Suppressor macrophage (primary cell): ENCODE results near the gene ANTKMT.
"Not testable (repeated sequence)": the region's sequence is repeated elsewhere in the genome, so short reads cannot be mapped to it uniquely, and the experiment has no call there.

ENCODE experiments used
- DNase-seq, 4 experiments: peaks; one replicate each; pipeline ENCODE4 v3.0.0-alpha.2; 2020 to 2022

The ANTKMT gene

GRCh38 chr16:743794-744500, 23.0 kb downstream of the ANTKMT start:
- DNase-seq: no peak

DNA sequence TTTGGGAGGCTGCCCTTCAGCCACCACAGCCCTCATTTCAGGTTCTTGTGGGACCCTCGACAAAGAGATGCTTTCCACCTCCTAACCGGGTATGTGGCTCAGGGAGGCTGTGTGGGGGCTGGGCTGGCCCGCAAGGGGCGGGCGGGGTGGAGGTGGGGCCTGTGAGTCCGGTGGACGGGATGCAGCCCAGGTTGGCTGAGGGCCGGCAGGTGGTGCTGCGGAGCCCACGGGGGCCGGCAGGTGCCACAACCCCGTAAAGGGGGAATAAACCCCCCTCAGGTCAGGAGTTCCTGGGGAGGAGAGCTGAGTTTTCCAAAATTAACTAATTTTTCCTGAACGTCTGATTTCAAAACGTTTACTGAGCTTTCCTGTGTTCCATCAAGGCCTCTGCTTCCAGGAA, 24.8 kb downstream of the ANTKMT start:
- peak in 1 of 4 experiments; percentile 20 for DNase-seq

- DNase-seq: no peak
These were observed 25.7 kb downstream of the ANTKMT start for GRCh38 chr16:746637-747036.

GRCh38 chr16:747978-748746, 27.2 kb downstream of the ANTKMT start:
- no peak for DNase-seq

- no peak for DNase-seq
These were observed 28.1 kb downstream of the ANTKMT start for GRCh38 chr16:749010-749409.

DNA sequence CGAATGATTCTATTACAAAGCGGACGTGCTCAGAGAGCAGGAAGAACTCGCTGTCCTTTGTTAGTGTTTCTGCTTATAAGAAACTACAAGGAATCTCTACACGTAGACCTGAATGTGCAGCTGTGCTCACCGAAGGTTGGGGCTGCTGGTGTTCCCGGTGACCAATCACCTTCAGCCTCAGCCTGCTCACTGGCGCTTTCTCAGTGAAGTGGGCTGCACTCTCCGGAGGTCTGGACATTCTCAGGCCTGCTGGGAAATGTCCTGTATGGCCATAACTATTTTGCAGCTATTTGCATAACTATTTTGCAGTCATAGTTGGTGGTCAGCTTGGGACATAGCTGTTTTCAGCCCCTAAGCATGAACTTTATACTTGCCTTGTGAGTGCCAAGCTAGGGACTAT, 29.5 kb downstream of the ANTKMT start:
- DNase-seq: no peak

- no peak for DNase-seq
These were observed 30.4 kb downstream of the ANTKMT start for GRCh38 chr16:751152-752006.

DNA sequence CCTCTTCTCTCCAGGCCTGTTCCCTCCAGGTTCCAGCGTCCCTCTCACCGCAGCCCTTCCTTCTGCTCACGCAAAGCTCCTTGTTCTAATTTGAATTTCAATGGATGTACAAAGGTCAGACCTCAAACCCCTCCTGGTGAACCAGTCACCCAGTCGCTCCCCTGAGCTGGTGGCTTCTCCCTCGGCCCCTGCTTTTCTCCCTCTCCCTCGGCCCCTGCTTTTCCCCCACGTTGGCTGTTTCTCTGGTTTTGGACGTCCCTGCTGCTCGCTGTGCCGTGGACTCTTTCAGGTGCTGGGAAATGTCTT, 31.0 kb downstream of the ANTKMT start:
- DNase-seq: no peak

GRCh38 chr16:754121-754607, 33.2 kb downstream of the ANTKMT start:
- not testable (repeated sequence) for DNase-seq

DNA sequence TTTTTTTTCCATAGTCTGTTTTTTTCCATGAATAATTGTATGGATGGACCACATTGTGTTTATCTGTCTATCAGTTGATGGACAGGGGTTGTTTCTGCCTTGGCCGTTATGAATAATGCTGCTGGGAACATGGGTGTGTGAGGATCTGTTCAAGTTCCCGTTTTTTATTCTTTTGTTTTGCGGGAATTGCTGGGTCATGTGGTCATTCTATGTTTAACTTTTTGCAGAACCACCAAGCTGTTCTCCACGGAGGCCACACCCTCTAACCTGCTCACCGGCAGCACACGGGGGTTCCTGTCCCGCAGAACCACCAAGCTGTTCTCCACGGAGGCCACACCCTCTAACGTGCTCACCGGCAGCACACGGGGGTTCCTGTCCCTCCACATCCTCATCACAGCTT, 33.7 kb downstream of the ANTKMT start:
- peak; percentile 39 to 76 (median 66) for DNase-seq

DNA sequence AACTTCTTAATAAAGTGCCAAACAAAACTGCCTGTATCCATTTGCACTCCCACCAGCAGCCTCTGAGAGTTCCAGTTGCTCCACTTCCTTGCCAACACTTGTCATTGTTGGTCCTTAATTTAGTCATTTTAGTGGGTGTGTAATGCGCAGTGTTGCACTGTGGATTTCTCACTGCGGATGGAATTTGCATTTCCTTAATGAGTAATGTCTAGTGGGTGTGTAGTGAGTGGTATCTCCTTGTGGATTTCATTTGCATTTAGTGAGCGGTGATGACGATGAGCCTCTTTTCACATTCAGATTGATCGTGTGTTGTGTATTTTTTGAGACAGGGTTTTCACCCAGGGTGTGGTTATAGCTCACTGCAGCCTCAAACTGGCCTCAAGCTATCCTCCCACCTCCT, 35.5 kb downstream of the ANTKMT start:
- DNase-seq: peak in 2 of 4 experiments; percentile 13 to 22

DNA sequence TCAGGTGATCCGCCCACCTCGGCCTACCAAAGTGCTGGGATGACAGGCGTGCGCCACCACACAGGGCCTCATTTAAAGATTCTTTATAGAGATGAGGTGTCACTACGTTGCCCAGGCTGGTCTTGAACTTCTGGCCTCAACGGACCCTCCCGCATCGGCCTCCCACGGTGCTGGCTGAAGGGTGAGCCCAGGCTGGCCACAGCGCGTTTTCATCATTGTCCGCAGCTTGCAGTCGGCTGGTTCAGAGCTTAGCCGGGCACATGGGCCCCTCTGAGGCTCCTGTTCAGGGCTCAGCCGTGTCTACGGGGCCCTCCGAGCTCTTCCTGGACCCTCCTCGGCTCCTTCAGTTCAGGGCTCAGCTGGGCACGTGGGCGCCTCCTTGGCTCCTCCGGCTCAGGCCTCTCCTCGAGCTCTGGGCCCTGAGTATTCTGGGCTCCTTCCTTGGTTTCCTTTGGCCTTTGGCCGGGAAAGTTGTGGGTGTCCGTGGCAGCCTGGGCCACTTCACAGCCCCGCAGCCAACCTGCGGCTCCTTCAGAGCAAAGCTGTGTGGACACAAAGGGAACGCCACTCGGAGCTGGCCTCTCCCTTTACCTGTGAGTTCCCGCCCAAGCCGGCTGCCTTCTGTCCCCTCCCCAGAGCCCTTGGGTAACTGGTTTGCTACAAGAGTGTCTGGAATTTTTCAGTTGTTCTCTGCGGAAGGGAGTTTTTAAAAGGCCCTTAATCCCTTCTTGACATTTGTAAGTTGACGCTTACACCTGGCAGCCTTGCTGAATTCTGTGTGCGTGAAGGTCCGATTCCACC, 38.4 kb downstream of the ANTKMT start:
- DNase-seq: no peak

DNA sequence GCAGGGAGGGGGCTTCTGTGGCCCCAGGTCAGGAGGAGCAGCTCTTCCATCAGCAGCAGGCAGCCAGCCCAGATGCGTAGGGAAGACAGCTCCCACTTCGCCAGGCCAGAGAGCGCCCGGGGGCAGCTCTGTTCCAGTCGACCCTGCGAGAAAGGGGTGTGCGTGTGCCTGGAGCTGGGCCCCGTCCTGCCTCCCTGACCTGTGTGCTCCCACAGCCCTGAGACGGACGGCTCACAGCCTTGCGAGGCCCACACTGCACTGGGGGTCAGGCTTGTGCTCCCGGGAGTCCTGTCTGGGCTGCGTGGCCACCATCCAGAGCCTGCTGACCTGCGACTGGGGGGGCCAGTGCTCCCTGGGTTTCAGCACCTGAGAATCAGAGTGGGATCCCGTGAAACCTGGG, 39.1 kb downstream of the ANTKMT start:
- DNase-seq: no peak

DNA sequence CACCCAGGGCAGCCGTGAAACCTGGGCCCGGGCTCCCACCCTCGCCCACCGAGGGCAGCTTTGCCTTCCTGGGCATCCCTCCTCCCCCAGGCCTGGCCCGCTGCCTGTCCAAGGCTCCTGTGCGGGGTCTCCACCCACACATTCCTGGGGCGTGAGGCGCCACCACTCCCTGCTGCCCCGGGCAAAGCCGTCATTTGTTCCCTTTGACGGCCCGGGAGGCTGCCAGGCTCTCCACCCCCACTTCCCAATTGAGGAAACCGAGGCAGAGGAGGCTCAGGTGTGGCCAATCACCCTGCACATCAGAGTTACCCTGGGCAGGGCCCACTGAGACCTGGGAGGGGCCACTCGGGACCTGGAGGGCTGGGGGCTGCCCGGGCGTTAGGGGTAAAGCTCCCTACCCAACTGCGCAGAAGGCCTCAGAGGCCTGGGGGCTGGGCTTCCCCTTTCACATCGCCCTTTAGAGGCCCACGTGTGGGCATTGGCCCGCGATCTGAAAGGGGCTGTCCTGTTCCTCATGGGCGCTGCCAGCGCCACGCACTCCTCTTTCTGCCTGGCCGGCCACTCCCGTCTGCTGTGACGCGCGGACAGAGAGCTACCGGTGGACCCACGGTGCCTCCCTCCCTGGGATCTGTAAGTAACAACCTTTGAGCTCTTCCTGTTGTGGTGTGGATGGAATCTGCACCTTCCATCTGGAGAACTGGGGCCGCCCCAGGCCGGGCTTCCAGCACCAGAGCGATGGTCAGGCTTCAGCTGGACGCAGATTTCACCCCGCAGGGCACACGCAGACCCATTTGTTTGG, 39.8 kb downstream of the ANTKMT start, which contains the start of gene MSLN:
MSLN (plus strand) TSS at position 190 of the 799 bp plus-strand sequence. CDS start 1,947 bp downstream, outside the sequence.
- DNase-seq: no peak

DNA sequence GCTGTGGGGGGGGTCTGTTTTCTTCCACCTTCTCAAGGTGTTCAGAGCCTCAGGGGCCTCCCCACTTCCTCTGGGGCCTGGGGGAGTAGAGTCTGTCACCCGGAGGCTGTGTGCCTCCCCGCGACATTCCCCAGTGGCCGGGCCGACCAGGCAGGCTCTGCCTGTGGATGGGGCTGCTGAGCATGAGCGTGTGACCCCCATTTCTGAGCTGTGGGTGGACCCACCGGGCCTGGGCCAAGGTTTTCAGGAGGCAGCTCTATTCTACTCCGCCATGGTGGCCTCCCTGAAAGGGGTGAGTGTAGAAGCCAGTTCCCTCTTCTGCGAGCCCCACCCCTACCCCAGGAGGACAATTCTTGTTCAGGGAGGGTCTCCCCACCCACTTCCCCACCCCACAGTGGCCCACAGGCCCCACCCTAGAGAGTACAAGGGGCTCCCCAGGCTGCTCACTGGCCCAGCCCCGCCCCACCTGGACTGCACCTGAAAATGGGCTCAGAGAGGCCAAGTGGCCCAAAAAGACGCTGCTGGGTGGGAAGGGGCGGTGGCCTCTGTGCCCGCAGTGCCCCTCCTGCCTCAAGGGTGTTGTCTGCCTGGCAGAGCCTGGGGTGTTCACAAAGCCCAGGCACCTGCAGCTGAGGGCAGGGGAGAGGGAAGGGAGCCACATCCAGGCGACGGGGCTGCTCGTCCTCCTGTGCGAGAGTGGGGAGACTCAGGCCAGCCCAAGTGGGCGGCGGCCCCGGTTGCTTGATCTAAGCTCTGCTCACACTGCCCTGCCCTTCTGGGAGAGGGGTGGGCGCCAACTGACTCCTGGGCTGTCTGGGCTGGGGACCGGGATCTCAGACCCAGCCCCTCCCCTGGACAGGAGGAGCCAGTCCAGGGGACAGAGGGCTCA, 40.9 kb downstream of the ANTKMT start:
- DNase-seq: no peak

DNA sequence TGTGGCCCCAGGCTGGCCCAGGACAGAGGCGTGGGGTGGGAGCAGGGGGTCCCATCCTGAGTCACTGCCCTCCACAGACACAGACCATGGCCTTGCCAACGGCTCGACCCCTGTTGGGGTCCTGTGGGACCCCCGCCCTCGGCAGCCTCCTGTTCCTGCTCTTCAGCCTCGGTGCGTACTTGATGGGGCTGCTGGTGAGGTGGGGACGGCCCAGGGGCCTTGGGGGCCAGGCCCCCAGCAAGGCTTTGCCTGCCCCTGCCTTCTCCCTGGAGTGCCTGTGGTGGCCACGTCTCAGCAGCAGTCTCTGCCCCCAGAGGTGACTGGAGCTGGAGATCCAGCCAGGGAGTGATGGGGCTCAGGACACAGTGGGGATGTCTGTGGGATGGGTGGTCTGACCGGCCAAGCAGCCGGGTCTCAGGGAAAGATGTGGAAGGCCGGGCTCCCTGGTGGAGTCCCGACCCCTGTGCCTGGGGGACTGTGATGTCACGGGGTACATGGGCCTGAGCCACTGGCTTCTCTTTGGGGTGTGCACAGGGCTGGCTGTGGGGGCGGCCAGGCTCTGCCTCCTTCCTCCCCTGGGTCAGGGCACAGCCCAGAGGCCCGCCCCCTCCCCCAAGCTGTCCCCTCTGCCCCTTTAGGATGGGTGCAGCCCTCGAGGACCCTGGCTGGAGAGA, 41.8 kb downstream of the ANTKMT start:
- no peak for DNase-seq

- DNase-seq: no peak
These were observed 42.6 kb downstream of the ANTKMT start for GRCh38 chr16:763369-764183.

DNA sequence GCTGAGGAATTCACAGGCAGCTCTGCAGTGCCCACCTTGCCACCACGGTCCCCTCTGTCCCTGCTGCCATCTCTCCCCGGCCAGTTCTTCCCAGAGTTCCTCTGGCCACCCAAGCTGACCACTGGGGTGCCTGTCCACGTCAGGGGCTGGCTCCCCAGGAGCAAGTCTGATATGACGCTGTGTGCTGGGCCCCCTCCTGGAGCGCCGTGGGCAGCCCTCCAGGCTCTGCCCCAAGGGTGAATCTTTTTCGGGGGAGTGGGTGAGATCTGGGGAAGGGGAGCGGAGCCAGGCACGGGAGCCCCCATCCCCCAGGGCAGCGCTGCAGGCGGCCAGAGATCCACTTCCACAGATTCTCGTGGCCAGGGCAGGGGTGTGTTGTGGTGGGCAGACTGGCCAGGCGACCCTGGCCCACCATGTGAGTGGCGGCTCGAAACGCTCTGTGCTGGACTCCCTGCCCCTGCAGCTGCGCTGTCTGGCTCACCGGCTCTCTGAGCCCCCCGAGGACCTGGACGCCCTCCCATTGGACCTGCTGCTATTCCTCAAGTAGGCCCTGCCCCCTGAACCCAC, 43.3 kb downstream of the ANTKMT start:
- DNase-seq: no peak
